Ovary (tissue), 3 donors: Measurements from ENCODE around the gene VMP1.

Experiments
- CTCF ChIP-seq, 3 donors: fragments of 450-650 bp in 2 of 3; fragments of 200-600 bp in 1 of 3; IDR thresholded peaks; one replicate each; pipeline versions ENCODE4 v1.5.1 to v1.8.0; 2016 to 2022; ENCODE audit warnings: antibody characterized with exemption in 3 of 3, mild to moderate bottlenecking in 1 of 3
- EP300 ChIP-seq: sonication (generic); formaldehyde crosslinking; IDR thresholded peaks from one replicate; pipeline ENCODE4 v1.6.1; 2017; ENCODE audit warnings: antibody characterized with exemption
- POLR2A ChIP-seq: fragments of 450-650 bp; IDR thresholded peaks from one replicate; pipeline ENCODE4 v1.6.1; 2017; ENCODE audit warnings: antibody characterized with exemption, mild to moderate bottlenecking, moderate library complexity
- donor health status: DM: no; HTN: no; CAD: no.

GRCh38 chr17:59826706-59827453 is 119.4 kb downstream of the VMP1 start:
- TF ChIP-seq CTCF (IDR thresholded peaks at IDR 0.05) (no peak), EP300 (no peak), POLR2A (no peak)
